Testis (tissue), 3 donors: ENCODE results near the gene ASNSD1. TPM values are rescaled to one million over a fixed set of nuclear protein-coding genes. Genes with fewer than 3 reads are reported as not detected.

Experiments used
- DNase-seq: peaks from one replicate; pipeline ENCODE4 v3.0.0-alpha.2; 2019
- H3K27ac ChIP-seq, 2 donors: fragments of 200-600 bp; sonication (generic); one replicate each; pipeline ENCODE4 v1.5.1; 2019
- H3K27me3 ChIP-seq: fragments of 200-600 bp; sonication (generic); one replicate; pipeline ENCODE4 v1.5.1; 2019
- H3K36me3 ChIP-seq: fragments of 200-600 bp; sonication (generic); one replicate; pipeline ENCODE4 v1.5.1; 2017; ENCODE audit warnings: low read depth; ENCODE audit errors: missing control alignments
- H3K4me1 ChIP-seq: fragments of 200-600 bp; sonication (generic); one replicate; pipeline ENCODE4 v1.5.1; 2019
- H3K4me3 ChIP-seq, 2 donors: fragments of 200-600 bp; sonication (generic); one replicate each; pipeline ENCODE4 v1.5.1; 2017 to 2019
- H3K9me3 ChIP-seq: fragments of 200-600 bp; sonication (generic); one replicate; pipeline ENCODE4 v1.5.1; 2017
- POLR2A ChIP-seq: fragments of 450-650 bp; IDR thresholded peaks from one replicate; pipeline ENCODE4 v1.6.1; 2017; ENCODE audit warnings: antibody characterized with exemption, mild to moderate bottlenecking, moderate library complexity
- WGBS, 2 donors: methylation state at CpG; one replicate each; pipeline ENCODE4 v1.1.5; 2018; 5-methylcytosine and 5-hydroxymethylcytosine counted together
- intact Hi-C: fragments of 100-400 bp; cut with DNase I; formaldehyde crosslinking; loops from one replicate; pipeline ENCODE4 v1.15.1; 2023; ENCODE audit warnings: low total_unique reads
- polyA plus RNA-seq: library from polyadenylated mRNA; stranded (reverse); fragments of 350-450 nt; fragmentation: Illumina TruSeq; extraction: RNeasy Lipid Tissue Mini Kit (QIAGEN cat#74804); gene quantifications from one replicate; pipeline ENCODE4 v1.2.3, GENCODE V29; 2014; ENCODE audit warnings: low read depth, low replicate concordance; ENCODE audit not compliant: insufficient read depth
- total RNA-seq, 2 donors: library from RNA; depleted of rRNA; stranded (reverse); fragments of >200 nt; gene quantifications; one replicate each; pipeline ENCODE4 v1.2.3, GENCODE V29; 2016
- TF ChIP-seq, protein P1 (sequence below), 3 experiments: fragments of 450-650 bp in 2 of 3; fragments of 200-600 bp in 1 of 3; sonication (generic) in 1 of 3; IDR thresholded peaks; one replicate each; pipeline ENCODE4 v1.5.1; 2016 to 2019; ENCODE audit warnings: antibody characterized with exemption in 3 of 3, mild to moderate bottlenecking in 2 of 3, moderate library complexity in 1 of 3

The ASNSD1 gene
- total and polyA plus RNA-seq, 3 donors from 2014 or later: 25.9 to 42.5 (median 36.2) TPM

DNA sequence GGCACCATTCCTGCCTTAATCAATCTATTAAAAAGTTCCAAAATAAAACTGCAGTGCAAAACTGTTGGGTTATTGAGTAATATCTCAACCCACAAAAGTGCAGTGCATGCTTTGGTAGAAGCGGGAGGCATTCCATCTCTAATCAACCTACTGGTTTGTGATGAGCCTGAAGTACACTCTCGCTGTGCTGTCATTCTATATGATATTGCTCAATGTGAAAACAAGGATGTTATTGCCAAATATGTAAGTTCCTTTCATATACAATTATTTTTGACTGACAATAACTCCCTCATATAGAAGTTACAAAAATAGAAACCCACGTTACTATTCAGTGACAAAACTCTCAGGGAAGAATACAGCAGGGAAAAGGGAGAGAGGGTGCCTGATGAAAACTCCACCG lies 58.3 kb downstream of the ASNSD1 start:
- no peak overlapping the region for H3K4me3 ChIP-seq
- intact Hi-C loops: no loop called here
- no peak for DNase-seq
- TF ChIP-seq, protein P1, sequence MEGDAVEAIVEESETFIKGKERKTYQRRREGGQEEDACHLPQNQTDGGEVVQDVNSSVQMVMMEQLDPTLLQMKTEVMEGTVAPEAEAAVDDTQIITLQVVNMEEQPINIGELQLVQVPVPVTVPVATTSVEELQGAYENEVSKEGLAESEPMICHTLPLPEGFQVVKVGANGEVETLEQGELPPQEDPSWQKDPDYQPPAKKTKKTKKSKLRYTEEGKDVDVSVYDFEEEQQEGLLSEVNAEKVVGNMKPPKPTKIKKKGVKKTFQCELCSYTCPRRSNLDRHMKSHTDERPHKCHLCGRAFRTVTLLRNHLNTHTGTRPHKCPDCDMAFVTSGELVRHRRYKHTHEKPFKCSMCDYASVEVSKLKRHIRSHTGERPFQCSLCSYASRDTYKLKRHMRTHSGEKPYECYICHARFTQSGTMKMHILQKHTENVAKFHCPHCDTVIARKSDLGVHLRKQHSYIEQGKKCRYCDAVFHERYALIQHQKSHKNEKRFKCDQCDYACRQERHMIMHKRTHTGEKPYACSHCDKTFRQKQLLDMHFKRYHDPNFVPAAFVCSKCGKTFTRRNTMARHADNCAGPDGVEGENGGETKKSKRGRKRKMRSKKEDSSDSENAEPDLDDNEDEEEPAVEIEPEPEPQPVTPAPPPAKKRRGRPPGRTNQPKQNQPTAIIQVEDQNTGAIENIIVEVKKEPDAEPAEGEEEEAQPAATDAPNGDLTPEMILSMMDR (IDR thresholded peaks at IDR 0.05): no peak
- no peak for TF ChIP-seq POLR2A
- WGBS, 2 donors: 89 to 92% methylated on average over 4 of the region's 4 CpGs
- no peaks in the 10 kb centered on the region for H3K27me3 ChIP-seq
- H3K36me3 ChIP-seq: no peaks in the 10 kb centered on the region
- no peaks in the 10 kb centered on the region for H3K9me3 ChIP-seq
- no peaks in the 10 kb centered on the region for H3K4me1 ChIP-seq
- H3K27ac ChIP-seq: no peak overlapping the region

Other genes starting within 250 kb of the ASNSD1 start
- gene WDR75, start 220.0 kb upstream of the ASNSD1 start, total RNA-seq: 10 to 100 TPM; 35.0 to 38.1 TPM
- gene WDR75, start 220.0 kb upstream of the ASNSD1 start, polyA plus RNA-seq: 21.5 TPM
- 10 to 100 TPM; 52.3 to 58.7 TPM for gene SLC40A1, start 80.7 kb upstream of the ASNSD1 start, total RNA-seq
- gene SLC40A1, start 80.7 kb upstream of the ASNSD1 start, polyA plus RNA-seq: 64.0 TPM
- gene ANKAR, start 13.2 kb downstream of the ASNSD1 start, total RNA-seq: 10 to 100 TPM; 20.3 to 32.8 TPM
- 22.1 TPM for gene ANKAR, start 13.2 kb downstream of the ASNSD1 start, polyA plus RNA-seq
- gene OSGEPL1, start 101.3 kb downstream of the ASNSD1 start, total RNA-seq: 10 to 100 TPM; 15.7 TPM
- gene OSGEPL1, start 101.3 kb downstream of the ASNSD1 start, polyA plus RNA-seq: 11.0 TPM
- gene ORMDL1, start 122.9 kb downstream of the ASNSD1 start, total RNA-seq: 100 to 1,000 TPM; 122 to 158 TPM
- gene ORMDL1, start 122.9 kb downstream of the ASNSD1 start, polyA plus RNA-seq: 91.0 TPM
- gene PMS1, start 123.0 kb downstream of the ASNSD1 start, total RNA-seq: 10 to 100 TPM; 39.5 to 81.8 TPM
- 69.3 TPM for gene PMS1, start 123.0 kb downstream of the ASNSD1 start, polyA plus RNA-seq